DND-41 (cell line): ENCODE measurements around the gene MKRN3.

Experiments used
- CTCF ChIP-seq: IDR thresholded peaks from 2 replicates; pipeline ENCODE4 v1.5.1; 2012; ENCODE audit warnings: borderline replicate concordance, low read length, moderate library complexity, mild to moderate bottlenecking; ENCODE audit not compliant: poor library complexity, severe bottlenecking; ENCODE audit errors: extremely low read depth
- EZH2 ChIP-seq: IDR thresholded peaks from 3 replicates; pipeline ENCODE4 v1.6.1; 2012; ENCODE audit warnings: borderline replicate concordance, low read depth, mild to moderate bottlenecking, moderate library complexity, low read length, inconsistent platforms; ENCODE audit not compliant: severe bottlenecking

DNA sequence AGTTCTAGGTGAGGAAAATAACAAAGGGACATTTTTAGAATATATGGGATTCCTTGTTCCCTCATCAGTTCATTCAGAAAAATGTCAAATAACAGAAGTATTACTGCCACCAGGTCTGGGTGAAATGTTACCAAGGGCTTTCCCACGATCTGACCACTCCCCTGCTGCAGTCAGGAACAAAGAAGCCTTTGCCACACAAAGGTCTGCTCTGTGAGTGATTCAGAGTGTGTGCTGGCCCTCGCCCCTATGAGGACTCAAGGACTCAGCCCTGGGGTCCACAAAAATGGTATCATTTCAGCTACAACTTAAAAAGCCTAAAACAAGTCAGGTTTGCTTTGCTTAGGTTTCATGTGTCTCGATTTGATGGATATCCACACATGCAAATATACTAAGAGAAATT is 5.0 kb downstream of the MKRN3 start:
- TF ChIP-seq CTCF (no peak), EZH2 (no peak)
